ENCODE results near the gene SLC35B2. TPM values are rescaled to one million over a fixed set of nuclear protein-coding genes. Genes with fewer than 3 reads are reported as not detected.

SLC35B2 gene, protein sequence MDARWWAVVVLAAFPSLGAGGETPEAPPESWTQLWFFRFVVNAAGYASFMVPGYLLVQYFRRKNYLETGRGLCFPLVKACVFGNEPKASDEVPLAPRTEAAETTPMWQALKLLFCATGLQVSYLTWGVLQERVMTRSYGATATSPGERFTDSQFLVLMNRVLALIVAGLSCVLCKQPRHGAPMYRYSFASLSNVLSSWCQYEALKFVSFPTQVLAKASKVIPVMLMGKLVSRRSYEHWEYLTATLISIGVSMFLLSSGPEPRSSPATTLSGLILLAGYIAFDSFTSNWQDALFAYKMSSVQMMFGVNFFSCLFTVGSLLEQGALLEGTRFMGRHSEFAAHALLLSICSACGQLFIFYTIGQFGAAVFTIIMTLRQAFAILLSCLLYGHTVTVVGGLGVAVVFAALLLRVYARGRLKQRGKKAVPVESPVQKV
- 10 to 100 TPM; 16.5 to 22.3 TPM for total RNA-seq

DNA sequence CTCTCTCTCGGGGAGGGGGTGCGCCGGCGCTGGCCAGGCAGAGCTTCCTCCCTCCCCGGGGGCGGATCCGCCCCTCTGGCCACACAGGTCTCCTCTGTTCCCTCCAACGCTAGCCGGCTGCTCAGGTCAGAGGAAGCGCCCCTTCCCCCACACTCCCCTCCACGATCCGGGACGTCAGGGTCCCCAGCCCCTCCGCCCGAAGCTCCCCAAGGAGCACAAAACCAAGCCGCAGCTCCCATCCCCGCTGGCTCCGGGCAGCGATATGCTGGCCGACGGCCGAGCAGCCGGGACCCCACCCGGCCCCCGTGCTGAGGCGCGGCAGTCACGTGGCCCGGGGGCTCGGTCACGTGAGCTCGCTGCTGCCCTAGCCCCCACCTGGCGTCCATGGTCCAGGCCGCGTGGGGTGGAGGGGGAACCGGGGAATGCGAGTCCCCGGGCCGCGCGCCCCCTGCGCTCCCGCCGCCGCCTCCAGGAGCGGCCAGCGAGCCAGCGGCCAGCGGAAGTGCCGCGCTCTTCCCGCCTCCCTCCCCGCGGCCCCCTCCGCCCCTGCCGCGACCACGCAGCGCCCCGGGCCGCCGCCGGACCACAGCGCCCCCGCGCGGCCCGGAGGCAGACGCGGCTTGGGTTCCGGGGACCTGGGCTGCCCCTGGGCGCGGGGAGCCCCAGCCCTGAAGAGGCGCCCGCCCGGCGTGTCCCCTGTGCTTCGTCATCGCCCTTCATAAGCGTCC is at the start of gene SLC35B2:
TSS of gene SLC35B2 (minus strand) at position 504 of the 728 bp plus-strand sequence. CDS start at position 386, 118 bp downstream.
- ATAC-seq (replicated peaks): peak; percentile 80
- Mint-ChIP-seq H3K9me3 (no peaks in the 10 kb centered on the region), H3K27ac (peak within 1 kb of the TSS; percentile 90), H3K4me1 (peaks cover 54% of the 10 kb centered on the region), H3K4me3 (peak within 1 kb of the TSS; percentile 87), H3K27me3 (no peaks in the 10 kb centered on the region), H3K36me3 (ENCODE audit: low read depth) (peaks cover 91% of the 10 kb centered on the region)

DNA sequence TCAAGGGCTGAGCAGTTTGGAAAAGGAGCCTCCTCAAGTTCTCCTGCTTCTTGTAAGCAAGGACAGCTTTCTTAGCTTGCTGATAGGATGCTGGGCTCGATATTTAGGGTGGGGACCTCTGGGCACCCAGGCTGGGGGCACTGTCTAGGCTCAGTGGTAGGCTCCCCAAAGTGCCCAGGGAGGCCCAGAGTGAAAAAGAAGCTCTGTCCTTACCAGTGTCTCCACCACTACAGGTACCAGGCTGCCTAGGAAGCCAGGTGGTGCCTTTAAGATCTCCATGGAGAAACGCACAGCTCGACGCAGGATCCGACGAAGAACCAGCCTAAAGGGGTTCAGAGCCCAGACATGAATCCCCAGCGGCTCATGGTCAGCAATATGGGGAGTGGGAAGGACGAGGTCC is 49.4 kb upstream of the SLC35B2 start:
- peaks cover 80% of the 10 kb centered on the region for H3K36me3 Mint-ChIP-seq (ENCODE audit: low read depth)
- H3K27me3 Mint-ChIP-seq: no peaks in the 10 kb centered on the region
- no peak for ATAC-seq (replicated peaks)
- H3K27ac Mint-ChIP-seq: no peak overlapping the region
- no peak overlapping the region for H3K4me3 Mint-ChIP-seq
- H3K4me1 Mint-ChIP-seq: peaks cover 3% of the 10 kb centered on the region
- no peaks in the 10 kb centered on the region for H3K9me3 Mint-ChIP-seq

DNA sequence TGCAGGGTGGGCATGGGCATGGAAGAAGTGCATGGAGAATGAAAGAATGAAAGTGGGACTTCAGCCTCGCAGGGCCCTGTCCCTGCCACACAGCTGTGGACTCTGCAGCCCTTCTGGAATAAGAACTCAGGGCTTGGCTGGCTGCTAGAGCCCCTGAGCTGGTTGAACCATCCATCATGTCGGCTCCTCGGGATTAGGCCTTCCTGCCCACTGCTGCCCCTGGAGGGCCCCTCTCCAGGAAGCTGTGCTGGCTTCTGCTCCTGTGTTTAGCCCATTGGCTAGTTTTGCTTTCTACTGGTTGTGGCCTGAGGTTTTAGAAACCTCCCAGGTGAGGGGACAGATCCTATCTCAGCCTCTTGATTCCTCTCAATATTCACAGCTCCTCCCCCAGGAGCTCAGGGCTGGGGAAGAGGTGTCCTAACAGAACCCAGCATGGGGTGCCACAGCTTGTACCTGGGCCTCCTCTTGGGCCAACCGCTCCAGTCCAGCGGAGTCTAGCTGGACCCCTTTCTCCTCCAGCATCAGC is 47.9 kb upstream of the SLC35B2 start:
- Mint-ChIP-seq H3K27ac (peak overlapping the region; percentile 41), H3K27me3 (no peaks in the 10 kb centered on the region), H3K36me3 (ENCODE audit: low read depth) (peaks cover 78% of the 10 kb centered on the region), H3K9me3 (no peaks in the 10 kb centered on the region), H3K4me1 (no peaks in the 10 kb centered on the region), H3K4me3 (no peak overlapping the region)
- no peak for ATAC-seq (replicated peaks)

DNA sequence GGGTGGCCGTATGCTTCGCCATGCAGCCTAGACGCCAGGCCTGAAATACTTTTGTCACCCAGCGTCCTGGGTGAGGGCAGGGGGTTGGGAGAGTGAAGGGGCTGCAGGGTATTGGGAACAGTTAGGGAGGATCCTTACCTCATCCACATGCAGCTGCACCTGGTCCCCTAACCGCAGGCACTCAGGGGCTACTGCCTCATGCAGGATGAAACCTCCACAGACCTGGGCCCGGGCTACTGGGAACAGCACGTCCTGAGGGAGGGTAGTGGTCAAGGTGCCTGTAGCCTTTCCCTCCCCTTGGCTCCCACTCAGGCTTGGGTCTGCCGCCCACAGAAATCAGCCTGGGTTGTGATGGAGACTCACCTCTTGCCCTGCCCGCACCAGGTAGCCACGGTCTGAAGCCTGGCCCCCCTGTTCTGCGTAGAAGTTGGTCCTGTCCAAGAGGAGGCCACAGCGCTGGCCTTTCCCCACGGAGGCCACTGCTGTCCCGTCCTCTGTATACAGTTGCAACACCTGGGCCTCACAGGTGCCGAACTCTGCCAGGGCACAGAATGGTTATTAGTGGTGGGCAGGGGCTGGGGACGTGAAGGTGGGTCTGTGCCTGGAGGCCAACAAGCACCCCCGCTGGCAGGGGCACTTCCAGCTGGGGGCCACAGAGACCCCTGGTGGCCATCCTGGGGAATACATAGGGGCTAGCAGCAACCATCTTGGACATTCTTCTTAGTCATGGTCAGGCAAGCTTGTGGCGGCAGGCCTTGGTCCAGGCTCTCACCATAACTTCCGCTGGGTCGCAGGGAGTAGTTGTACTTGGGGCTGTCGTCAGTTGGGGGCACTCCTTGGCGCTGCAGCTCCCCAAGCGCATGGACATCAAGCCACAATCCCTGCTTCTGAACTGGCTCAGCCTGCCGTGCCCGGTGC is 47.2 kb upstream of the SLC35B2 start:
- no peaks in the 10 kb centered on the region for H3K4me1 Mint-ChIP-seq
- H3K4me3 Mint-ChIP-seq: no peak overlapping the region
- H3K36me3 Mint-ChIP-seq (ENCODE audit: low read depth): peaks cover 75% of the 10 kb centered on the region
- H3K27ac Mint-ChIP-seq: no peak overlapping the region
- peak; percentile 54 for ATAC-seq (replicated peaks)
- no peaks in the 10 kb centered on the region for H3K9me3 Mint-ChIP-seq
- no peaks in the 10 kb centered on the region for H3K27me3 Mint-ChIP-seq

DNA sequence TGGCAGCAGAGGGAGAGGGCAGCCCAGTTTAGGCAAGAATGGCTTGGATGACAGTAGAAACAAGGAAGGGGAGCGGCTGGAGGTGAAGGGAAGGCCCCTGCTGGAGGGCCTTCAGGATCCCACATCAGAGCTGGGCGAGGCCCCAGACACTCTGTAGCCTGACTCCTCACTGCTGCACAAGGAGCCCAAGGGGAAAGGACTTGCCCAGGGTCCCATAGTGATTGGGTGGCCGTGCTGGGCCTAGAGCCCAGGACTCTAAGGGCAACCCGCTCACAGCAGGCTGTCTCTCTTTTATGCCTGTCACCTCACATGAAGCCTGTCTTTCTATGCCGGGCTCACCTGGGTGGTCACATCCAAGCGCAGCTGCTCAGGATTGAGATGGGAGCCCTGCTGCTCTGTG is 46.5 kb upstream of the SLC35B2 start:
- peaks cover 68% of the 10 kb centered on the region for H3K36me3 Mint-ChIP-seq (ENCODE audit: low read depth)

DNA sequence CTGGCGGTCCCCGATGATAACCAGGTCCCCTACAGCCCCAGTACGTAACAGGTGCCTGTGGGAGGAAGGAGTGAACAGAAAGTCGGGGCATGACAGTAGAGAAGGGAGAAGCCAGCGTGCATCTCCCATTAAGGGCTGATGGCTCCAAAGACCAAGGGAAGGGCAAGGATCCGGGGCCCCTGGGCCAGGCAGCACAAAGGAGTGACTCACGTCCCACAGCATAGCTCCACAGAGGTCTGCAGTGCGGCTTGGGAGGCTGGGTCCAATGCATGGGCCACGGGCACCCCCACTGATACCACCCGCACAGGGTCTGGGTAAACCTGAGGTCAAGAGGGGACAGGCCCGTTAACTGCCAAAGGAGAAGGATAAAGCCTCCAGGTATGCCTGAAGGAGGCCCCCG is 45.5 kb upstream of the SLC35B2 start:
- Mint-ChIP-seq H3K9me3 (no peaks in the 10 kb centered on the region), H3K4me1 (no peaks in the 10 kb centered on the region), H3K4me3 (no peak overlapping the region), H3K27me3 (peaks cover 6% of the 10 kb centered on the region), H3K36me3 (ENCODE audit: low read depth) (peaks cover 59% of the 10 kb centered on the region), H3K27ac (no peak overlapping the region)
- no peak for ATAC-seq (replicated peaks)

More for the DNA sequence above, 46.5 kb upstream of the SLC35B2 start:
- no peak overlapping the region for H3K27ac Mint-ChIP-seq
- no peaks in the 10 kb centered on the region for H3K4me1 Mint-ChIP-seq
- no peaks in the 10 kb centered on the region for H3K9me3 Mint-ChIP-seq
- no peak overlapping the region for H3K4me3 Mint-ChIP-seq
- peaks cover 3% of the 10 kb centered on the region for H3K27me3 Mint-ChIP-seq
- no peak for ATAC-seq (replicated peaks)

DNA sequence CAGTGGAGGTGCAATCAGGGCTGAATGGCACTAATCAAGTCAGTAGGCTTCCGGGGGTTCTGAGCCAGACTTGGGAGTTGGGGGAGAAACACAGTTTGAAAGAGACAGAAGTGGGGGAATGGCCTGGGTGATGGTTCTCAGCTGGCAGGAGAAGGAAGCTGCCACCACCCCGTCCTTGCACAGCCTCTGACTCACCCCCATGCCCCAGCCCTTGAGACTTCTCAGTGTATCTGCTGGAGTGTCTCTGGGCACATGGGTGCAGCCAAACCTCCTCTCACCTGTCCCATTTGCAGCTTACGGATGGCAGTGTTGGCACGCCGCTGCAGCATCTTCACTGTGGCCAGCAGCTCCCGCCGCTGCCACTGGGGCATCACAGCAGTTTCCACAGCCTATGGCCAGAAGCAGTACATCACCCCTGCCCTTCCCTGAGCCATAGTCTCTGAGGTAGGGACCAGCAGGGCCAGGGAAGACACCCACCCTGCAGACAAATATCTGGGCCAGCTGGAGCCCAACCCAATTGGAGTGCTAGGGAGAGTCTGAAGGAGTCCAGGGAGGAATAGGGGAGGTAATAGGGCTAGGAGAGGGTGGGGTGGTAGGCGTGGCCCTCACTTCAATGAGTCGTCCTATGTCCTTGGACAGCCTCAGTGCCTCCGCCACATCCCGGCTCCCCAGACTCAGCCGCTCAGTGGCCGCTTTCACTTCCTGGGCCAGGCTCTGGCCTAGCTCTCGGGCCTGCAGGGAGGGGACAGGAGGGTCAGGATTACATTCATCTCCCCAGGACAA is 44.6 kb upstream of the SLC35B2 start:
- ATAC-seq (replicated peaks): no peak
- H3K36me3 Mint-ChIP-seq (ENCODE audit: low read depth): peaks cover 57% of the 10 kb centered on the region
- H3K9me3 Mint-ChIP-seq: no peaks in the 10 kb centered on the region
- no peaks in the 10 kb centered on the region for H3K4me1 Mint-ChIP-seq
- no peak overlapping the region for H3K27ac Mint-ChIP-seq
- H3K4me3 Mint-ChIP-seq: no peak overlapping the region
- peaks cover 8% of the 10 kb centered on the region for H3K27me3 Mint-ChIP-seq

DNA sequence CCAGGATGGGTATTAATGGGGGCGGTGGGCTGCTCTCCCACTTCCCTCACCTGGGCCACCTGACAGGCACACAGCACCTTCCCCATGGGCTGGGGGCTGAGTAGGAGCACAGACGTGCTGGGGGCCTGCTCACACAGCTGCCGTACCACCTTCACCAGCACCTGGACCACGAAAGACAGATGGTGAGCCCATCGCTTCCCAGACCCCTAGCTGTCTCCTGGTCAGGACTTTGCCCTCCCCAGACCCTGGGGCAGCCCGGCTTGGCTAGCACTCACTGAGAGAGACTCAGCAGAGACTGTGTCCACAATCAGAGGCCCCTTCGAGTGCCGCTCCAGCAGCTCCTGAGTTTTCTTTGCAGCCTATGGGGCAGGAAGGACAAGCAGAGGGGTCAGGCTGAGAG is 43.8 kb upstream of the SLC35B2 start:
- no peak for ATAC-seq (replicated peaks)
- Mint-ChIP-seq H3K27ac (no peak overlapping the region), H3K36me3 (ENCODE audit: low read depth) (peaks cover 57% of the 10 kb centered on the region), H3K9me3 (no peaks in the 10 kb centered on the region), H3K4me3 (no peak overlapping the region), H3K27me3 (peaks cover 16% of the 10 kb centered on the region), H3K4me1 (no peaks in the 10 kb centered on the region)

DNA sequence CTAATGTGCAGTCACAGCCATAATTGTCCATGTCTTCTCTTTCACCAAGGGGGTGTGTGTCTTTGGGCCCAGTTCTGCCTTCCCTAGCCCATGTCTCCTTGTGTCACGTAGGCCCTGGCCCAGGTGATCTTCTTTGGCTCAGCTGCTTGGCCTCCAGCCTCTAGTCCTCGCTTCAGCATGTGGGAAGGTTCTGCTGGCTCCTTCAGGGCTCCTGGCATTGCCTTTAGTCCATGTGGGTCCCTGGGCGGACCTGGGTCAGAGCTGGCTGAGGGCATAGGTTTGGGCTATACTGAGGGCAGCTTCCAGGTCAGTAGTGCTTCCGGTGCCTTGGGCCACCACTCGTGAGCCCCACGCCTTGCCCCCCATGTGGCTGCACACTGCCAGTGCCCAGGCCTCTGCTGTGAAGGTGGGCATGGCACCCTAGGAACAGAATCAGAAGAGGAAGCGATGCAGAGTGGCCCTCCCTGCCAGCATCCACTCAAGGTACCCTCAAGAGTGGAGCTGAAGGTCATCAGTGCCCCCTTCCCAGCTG is 43.0 kb upstream of the SLC35B2 start:
- Mint-ChIP-seq H3K27ac (peak overlapping the region; percentile 15), H3K27me3 (peaks cover 20% of the 10 kb centered on the region), H3K36me3 (ENCODE audit: low read depth) (peaks cover 49% of the 10 kb centered on the region), H3K9me3 (no peaks in the 10 kb centered on the region), H3K4me3 (no peak overlapping the region), H3K4me1 (no peaks in the 10 kb centered on the region)
- ATAC-seq (replicated peaks): no peak

DNA sequence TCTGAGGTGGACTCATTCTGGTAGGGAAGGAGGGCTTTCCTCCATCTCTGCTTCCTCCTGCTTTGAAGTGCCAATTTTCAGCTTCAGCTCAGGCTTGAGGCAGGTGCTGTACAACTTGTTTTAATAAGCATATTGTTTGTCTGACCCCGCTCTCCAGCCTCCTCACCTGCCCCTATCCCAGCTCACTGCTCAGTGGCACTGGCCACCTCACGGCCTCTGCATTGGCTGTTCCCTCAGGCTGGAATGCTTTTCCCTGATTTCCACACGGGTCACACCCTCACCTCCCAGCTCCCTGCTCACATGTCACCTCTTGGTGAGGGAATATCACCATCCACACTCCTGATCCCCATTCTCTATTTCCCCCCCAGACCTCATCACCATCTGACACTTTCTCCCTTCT is 41.5 kb upstream of the SLC35B2 start:
- H3K27ac Mint-ChIP-seq: no peak overlapping the region
- no peaks in the 10 kb centered on the region for H3K4me1 Mint-ChIP-seq
- peaks cover 30% of the 10 kb centered on the region for H3K27me3 Mint-ChIP-seq
- no peak overlapping the region for H3K4me3 Mint-ChIP-seq
- H3K9me3 Mint-ChIP-seq: no peaks in the 10 kb centered on the region
- H3K36me3 Mint-ChIP-seq (ENCODE audit: low read depth): peaks cover 36% of the 10 kb centered on the region
- no peak for ATAC-seq (replicated peaks)

DNA sequence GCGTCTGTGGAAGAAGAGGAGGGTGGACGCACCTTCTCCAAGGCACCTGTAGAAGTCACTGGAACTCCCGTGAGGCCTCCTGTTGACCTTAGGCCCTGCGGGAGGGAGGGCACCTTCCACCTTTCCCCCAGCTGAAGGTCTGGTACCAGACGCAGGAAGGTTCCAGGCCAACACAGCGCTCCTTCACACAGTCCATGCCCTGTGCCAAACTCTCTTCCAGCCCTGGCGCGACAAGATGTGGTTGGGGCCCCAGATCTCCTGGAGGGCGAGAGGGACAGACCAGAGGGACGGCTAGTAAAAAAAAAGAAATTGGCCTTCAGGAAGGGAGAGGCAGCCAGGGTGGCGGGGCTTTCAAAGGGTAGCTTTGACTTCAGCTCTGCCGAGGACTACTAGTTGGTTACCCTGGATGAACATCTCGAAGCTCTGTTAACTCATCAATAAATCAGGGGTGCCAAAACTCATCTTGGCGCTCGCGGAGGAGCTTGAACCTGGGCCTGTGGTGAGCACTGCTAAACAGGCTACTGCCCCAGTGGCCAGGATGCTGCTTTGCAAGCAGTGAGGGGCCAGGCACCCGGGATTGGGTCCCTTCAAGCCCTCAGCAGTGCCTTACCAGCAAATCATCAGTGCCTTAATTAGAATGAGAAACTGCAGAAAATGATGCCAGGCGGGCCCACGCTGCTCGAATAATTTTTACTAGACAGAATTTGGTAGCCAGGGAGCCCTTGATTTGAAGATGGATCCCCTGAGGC is 40.9 kb upstream of the SLC35B2 start:
- no peak for ATAC-seq (replicated peaks)
- Mint-ChIP-seq H3K27ac (no peak overlapping the region), H3K36me3 (ENCODE audit: low read depth) (peaks cover 30% of the 10 kb centered on the region), H3K4me3 (peak overlapping the region; percentile 34), H3K4me1 (no peaks in the 10 kb centered on the region), H3K27me3 (peaks cover 34% of the 10 kb centered on the region), H3K9me3 (no peaks in the 10 kb centered on the region)

DNA sequence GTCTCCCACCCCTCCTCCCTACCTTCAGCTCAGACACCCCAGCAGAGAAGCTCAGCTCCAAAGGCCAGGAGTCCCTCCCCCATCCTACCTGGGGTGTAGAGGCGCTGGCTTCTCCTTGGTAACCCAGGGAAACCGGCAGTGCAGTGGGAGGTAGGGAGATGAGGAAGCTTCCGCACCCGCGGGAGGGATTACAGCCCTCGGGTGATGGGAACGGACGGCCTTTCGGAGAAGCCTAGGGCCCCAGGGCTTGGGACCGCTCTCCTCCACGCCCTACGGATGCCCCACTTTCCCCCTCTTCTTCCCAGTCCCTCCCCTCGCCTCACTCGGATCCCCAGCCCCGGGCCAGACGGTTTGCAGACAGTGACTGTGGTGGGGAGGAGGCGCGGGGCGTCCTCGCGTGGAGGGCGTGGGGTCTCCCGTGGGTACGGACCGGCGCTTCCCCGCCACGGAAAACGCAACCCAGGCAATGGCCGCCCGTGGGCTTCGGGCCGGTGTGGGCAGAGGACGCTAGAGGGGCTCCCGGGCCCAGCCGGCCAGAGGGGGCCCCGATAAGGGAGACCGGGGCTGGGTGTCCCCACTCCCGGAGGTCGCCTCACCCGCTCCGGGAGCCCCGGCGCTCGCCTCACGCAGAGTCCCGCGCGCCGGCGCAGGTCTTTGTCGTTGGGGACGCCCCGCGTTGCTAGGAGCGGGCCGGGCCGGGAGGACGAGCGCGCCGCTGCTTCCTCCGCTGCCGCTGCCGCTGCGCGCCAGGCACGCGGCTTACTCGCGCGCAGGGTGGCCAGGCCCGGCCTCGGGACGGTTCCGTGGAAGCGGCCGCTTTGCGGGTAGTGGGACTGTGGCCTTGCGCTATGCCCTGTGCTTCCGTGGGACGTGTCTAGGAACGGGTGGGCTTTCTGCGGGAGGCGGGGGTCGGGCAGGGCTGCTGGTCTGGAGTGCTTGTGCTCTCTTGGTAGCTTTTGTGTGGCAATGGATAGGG is 40.0 kb upstream of the SLC35B2 start:
- Mint-ChIP-seq H3K27me3 (peaks cover 36% of the 10 kb centered on the region), H3K4me3 (peak overlapping the region; percentile 37)

More for the DNA sequence above, 40.0 kb upstream of the SLC35B2 start:
- Mint-ChIP-seq H3K4me1 (no peaks in the 10 kb centered on the region), H3K36me3 (ENCODE audit: low read depth) (peaks cover 23% of the 10 kb centered on the region), H3K27ac (no peak overlapping the region), H3K9me3 (no peaks in the 10 kb centered on the region)
- ATAC-seq (replicated peaks): peak; percentile 72

Measured in activated T-helper 17 cell treated with anti-CD3 and anti-CD28 coated beads, Interleukin-2, amount 50 U/mL, for 72 hours (primary cell).